ENCODE results near the gene YDJC. TPM values are rescaled to one million over a fixed set of nuclear protein-coding genes. Genes with fewer than 3 reads are reported as not detected.
"Not testable (repeated sequence)": the region's sequence is repeated elsewhere in the genome, so short reads cannot be mapped to it uniquely, and the experiment has no call there.

The YDJC gene
- total RNA-seq, 1 donor from 2014 or later, result 18.4 TPM

DNA sequence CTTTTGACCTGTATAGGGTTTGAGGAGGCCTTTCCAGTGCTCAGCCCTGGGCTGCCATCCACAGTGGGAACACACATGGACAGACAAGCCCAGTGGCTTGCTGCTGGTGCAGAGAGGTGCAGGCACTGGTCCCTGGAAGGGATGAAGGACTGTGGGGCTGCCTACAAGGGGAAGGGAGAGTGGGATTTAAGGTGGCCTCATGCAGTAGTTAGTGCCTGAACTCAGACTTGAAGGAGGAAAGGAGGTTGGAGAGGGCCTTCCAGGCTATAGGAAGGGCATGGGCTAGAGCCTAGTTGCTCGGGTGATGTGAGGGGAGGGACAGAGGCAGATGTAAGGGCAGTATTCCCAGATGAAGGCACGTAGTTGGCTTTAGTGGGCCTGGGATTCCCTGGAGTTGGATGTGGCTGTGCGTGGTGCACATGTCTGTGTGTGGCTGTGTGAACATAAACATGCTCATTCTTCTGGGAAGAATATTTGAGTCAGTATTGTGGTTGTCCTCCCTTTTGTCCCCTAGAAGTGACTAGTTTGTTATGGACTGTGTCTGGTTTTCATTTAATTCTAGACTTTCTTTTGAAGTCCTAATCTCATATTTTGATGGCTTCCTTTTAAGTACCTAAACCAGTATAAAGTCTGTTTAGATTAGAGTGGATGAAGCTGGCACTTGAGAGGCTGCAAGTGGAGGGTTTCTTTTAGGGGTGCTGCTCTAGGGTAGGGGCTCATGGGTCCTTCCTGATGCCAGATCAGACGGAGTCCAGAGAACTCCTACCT is 18.4 kb downstream of the YDJC start:
- no peaks in the 10 kb centered on the region for H3K27me3 Mint-ChIP-seq (ENCODE audit: low read depth)
- H3K27ac Mint-ChIP-seq (ENCODE audit: unreplicated experiment), result no peak overlapping the region
- TF ChIP-seq, protein P1, sequence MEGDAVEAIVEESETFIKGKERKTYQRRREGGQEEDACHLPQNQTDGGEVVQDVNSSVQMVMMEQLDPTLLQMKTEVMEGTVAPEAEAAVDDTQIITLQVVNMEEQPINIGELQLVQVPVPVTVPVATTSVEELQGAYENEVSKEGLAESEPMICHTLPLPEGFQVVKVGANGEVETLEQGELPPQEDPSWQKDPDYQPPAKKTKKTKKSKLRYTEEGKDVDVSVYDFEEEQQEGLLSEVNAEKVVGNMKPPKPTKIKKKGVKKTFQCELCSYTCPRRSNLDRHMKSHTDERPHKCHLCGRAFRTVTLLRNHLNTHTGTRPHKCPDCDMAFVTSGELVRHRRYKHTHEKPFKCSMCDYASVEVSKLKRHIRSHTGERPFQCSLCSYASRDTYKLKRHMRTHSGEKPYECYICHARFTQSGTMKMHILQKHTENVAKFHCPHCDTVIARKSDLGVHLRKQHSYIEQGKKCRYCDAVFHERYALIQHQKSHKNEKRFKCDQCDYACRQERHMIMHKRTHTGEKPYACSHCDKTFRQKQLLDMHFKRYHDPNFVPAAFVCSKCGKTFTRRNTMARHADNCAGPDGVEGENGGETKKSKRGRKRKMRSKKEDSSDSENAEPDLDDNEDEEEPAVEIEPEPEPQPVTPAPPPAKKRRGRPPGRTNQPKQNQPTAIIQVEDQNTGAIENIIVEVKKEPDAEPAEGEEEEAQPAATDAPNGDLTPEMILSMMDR (conservative IDR thresholded peaks at IDR 0.05), result no peak
- H3K9me3 Mint-ChIP-seq, result no peaks in the 10 kb centered on the region
- no peak overlapping the region for H3K4me3 Mint-ChIP-seq
- peaks cover 14% of the 10 kb centered on the region for H3K36me3 Mint-ChIP-seq (ENCODE audit: low read depth)
- no peak for DNase-seq (ENCODE audit: low read depth, low spot score)
- peaks cover 3% of the 10 kb centered on the region for H3K4me1 Mint-ChIP-seq

DNA sequence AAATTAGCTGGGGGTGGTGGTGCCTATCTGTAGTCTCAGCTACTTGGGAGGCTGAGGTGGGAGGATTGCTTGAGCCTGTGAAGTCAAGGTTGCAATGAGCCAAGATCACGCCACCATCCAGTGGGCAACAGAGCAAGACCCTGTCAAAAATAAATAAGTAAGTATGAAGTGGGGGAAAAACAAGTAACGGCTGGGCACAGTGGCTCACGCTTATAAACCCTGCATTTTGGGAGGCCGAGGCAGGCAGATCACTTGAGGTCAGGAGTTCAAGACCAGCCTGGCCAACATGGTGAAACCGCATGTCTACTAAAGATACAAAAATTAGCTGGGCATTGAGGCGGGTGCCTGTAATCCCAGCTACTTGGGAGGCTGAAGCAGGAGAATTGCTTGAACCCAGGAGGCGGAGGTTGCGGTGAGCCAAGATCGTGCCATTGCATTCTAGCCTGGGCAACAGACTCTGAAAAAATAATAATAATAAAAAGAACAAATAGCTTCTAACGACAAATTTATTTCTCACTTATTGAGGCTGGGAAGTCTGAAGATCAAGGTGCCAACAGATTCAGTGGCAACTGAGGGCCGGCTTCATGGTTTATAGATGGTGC is 20.2 kb downstream of the YDJC start:
- not testable (repeated sequence) for H3K27ac Mint-ChIP-seq (ENCODE audit: unreplicated experiment); H3K4me1 Mint-ChIP-seq; DNase-seq (ENCODE audit: low read depth, low spot score); H3K4me3 Mint-ChIP-seq; H3K9me3 Mint-ChIP-seq; H3K27me3 Mint-ChIP-seq (ENCODE audit: low read depth)
- H3K36me3 Mint-ChIP-seq (ENCODE audit: low read depth), result peaks cover 14% of the 10 kb centered on the region

DNA sequence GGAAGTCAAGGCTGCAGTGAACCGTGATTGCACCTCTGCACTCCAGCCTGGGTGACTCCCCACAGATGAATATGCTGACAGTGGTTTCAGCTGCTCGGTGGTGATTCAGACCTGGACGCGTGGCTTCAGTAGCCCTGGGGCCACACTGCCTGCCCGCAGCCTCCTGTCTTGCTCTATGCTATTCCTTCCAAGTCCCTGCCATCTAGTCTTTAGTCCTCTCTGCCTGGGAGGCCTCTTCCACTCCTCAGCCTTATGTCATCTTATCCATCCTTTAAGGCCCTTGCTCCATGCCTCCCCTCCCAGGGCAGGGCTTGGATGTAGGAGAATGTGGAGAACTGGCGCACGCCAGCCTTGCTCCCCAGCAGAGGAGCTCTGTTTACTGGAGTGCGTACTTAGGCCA is 23.0 kb downstream of the YDJC start:
- H3K9me3 Mint-ChIP-seq, result no peaks in the 10 kb centered on the region
- H3K4me3 Mint-ChIP-seq, result no peak overlapping the region
- TF ChIP-seq, protein P1 (conservative IDR thresholded peaks at IDR 0.05), result no peak
- peaks cover 5% of the 10 kb centered on the region for H3K36me3 Mint-ChIP-seq (ENCODE audit: low read depth)
- no peaks in the 10 kb centered on the region for H3K27me3 Mint-ChIP-seq (ENCODE audit: low read depth)
- peaks cover 3% of the 10 kb centered on the region for H3K4me1 Mint-ChIP-seq
- no peak overlapping the region for H3K27ac Mint-ChIP-seq (ENCODE audit: unreplicated experiment)
- no peak for DNase-seq (ENCODE audit: low read depth, low spot score)

DNA sequence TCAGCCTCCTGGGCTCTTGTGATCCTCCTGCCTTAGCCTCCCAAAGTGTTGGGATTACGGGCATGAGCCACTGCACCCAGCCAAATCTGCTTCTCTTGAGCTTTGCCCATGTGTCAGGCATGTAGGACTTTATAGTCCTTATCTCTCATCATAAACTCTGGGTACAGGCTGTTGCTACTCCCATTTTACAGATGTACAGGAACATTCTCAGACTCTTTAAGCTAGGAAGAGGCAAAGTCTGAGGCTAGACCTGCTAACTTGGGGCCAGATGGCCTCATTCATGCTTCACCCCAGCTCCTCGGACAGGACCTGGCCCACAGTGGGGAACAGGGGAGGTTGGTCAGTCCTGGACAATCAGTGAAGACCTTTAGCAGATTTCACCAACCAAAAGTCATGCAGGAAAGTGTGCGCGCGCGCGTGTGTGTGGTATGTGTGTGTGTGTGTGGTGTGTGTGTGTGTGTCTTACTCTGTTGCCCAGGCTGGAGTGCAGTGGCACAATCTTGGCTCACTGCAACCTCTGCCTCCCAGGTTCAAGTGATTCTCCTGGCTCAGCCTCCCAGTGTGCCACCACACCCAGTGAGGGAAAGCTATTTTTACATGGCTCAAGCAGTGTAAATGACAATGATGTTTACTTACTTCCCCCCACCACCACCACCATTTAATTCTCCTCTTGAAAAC is 23.8 kb downstream of the YDJC start:
- Mint-ChIP-seq H3K27me3 (ENCODE audit: low read depth) (no peaks in the 10 kb centered on the region), H3K27ac (ENCODE audit: unreplicated experiment) (no peak overlapping the region), H3K9me3 (no peaks in the 10 kb centered on the region), H3K4me3 (no peak overlapping the region), H3K36me3 (ENCODE audit: low read depth) (peaks cover 3% of the 10 kb centered on the region), H3K4me1 (peaks cover 3% of the 10 kb centered on the region)
- TF ChIP-seq, protein P1 (conservative IDR thresholded peaks at IDR 0.05), result no peak
- no peak for DNase-seq (ENCODE audit: low read depth, low spot score)

DNA sequence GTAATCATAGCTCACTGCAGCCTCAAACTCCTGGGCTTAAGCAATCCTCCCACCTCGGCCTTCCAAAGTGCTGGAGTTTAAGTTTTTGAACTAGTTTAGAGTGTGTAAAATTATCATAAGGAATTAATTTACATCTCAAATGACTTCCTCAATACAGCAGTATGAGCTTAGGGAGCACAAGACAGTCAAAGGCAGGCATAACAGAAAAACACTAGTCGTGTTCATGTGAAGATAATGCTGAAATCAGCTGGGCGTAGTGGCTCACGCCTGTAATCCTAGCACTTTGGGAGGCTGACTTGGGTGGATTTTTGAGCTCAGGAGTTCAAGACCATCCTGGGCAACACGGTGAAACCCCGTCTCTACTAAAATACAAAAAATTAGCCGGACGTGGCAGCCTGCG is 25.8 kb downstream of the YDJC start:
- H3K36me3 Mint-ChIP-seq (ENCODE audit: low read depth), result peaks cover 5% of the 10 kb centered on the region
- H3K27ac Mint-ChIP-seq (ENCODE audit: unreplicated experiment), result no peak overlapping the region
- no peak overlapping the region for H3K4me3 Mint-ChIP-seq
- no peaks in the 10 kb centered on the region for H3K27me3 Mint-ChIP-seq (ENCODE audit: low read depth)
- no peak for DNase-seq (ENCODE audit: low read depth, low spot score)
- no peaks in the 10 kb centered on the region for H3K9me3 Mint-ChIP-seq
- TF ChIP-seq, protein P1 (conservative IDR thresholded peaks at IDR 0.05), result no peak
- H3K4me1 Mint-ChIP-seq, result peaks cover 6% of the 10 kb centered on the region

DNA sequence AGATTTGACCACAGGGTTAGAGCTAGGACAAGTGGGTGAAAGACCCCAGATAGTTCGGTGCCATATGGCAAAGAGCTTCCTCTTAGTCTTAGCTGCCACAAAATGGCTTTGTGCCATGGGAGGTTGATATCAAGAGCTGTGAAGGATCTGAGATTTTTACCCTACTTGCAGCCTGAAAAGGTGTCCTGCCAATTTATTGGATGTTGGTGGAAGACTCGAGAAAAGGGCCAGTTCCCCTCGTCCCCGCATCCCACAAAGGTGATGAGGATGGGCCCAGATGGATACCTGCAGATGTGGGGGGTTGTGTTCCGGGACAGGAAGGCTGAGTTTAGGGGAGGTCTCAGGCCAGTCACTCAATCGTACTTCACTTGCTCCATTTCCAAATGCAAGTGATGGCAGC is 27.2 kb downstream of the YDJC start:
- no peaks in the 10 kb centered on the region for H3K9me3 Mint-ChIP-seq
- peak overlapping the region; percentile 16 for H3K27ac Mint-ChIP-seq (ENCODE audit: unreplicated experiment)
- TF ChIP-seq, protein P1 (conservative IDR thresholded peaks at IDR 0.05), result no peak
- H3K4me1 Mint-ChIP-seq, result peaks cover 6% of the 10 kb centered on the region
- peaks cover 5% of the 10 kb centered on the region for H3K36me3 Mint-ChIP-seq (ENCODE audit: low read depth)
- no peak overlapping the region for H3K4me3 Mint-ChIP-seq
- no peak for DNase-seq (ENCODE audit: low read depth, low spot score)
- H3K27me3 Mint-ChIP-seq (ENCODE audit: low read depth), result no peaks in the 10 kb centered on the region

All from neural crest cell (in vitro differentiated cells).